ENCODE measurements around the gene MPP2.
A peak's percentile ranks its signal among the peaks of the same experiment; 100 is the strongest.
"Not testable (repeated sequence)": the region's sequence is repeated elsewhere in the genome, so short reads cannot be mapped to it uniquely, and the experiment has no call there.

Gene MPP2

DNA sequence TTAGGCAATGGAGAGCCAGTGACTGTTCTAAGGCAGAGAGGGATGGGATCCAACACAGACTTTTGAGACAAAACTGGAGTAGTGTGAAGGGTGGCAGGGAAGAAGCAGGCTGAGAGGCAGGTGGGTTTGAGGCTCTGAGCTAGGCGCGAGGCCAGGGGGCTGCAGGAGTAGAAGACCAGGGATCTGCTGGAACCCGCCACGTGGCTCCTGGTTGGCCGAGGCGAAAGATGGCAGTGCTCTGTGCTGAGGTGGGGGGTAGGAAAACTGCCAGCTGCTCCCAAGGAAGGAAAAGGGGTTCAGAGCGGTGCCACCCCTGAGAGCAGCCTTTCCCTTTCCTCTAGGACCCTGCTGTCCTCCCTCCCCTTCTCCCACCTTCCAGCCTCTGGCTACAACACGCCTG, 54.8 kb downstream of the MPP2 start:
- no peak for DNase-seq (ENCODE audit: low read depth in 2 of 2, low spot score in 1 of 2)

GRCh38 chr17:43849116-43849515, 58.2 kb downstream of the MPP2 start:
- DNase-seq (ENCODE audit: low read depth in 2 of 2, low spot score in 1 of 2), result no peak

DNA sequence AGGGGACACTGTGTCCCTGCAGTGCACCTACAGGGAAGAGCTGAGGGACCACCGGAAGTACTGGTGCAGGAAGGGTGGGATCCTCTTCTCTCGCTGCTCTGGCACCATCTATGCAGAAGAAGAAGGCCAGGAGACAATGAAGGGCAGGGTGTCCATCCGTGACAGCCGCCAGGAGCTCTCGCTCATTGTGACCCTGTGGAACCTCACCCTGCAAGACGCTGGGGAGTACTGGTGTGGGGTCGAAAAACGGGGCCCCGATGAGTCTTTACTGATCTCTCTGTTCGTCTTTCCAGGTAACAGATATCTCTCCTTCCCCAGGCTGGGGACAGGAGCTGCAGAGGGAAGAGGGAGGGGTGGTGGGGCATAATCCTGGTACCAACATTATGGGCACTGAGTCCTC, 58.7 kb downstream of the MPP2 start:
- DNase-seq (ENCODE audit: low read depth in 2 of 2, low spot score in 1 of 2), result no peak

DNA sequence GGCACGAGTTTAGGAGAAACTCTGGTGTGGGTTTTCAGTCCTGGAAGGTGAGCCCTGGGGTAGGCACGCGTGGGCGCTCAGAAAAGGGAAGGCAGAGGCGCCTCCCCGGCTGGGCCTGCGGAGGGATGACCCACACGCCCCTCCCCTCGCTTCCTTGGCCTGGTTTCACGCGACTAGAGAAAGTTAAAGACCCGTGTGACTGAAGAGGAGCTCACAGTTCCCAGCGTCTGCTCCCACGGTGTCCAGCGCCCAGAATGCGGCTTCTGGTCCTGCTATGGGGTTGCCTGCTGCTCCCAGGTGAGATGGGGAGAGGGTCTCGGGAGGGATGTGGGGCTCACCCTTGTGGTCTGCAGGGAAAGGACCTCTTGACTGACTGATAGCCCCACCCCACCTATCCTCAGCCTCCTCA, 60.4 kb downstream of the MPP2 start, which contains the start of gene CD300LG:
Gene CD300LG, plus strand, starts transcription at position 214 of the 409 bp plus-strand sequence. Its CDS starts 41 bp downstream, at position 255.
- DNase-seq (ENCODE audit: low read depth in 2 of 2, low spot score in 1 of 2), result no peak

- peak; percentile 14 to 60 for DNase-seq (ENCODE audit: low read depth in 2 of 2, low spot score in 1 of 2)
Observed at GRCh38 chr17:43846221-43846712, 61.1 kb downstream of the MPP2 start.

GRCh38 chr17:43845766-43846165, 61.6 kb downstream of the MPP2 start:
- no peak for DNase-seq (ENCODE audit: low read depth in 2 of 2, low spot score in 1 of 2)

GRCh38 chr17:43844241-43844640, 63.1 kb downstream of the MPP2 start:
- DNase-seq (ENCODE audit: low read depth in 2 of 2, low spot score in 1 of 2), result no peak

DNA sequence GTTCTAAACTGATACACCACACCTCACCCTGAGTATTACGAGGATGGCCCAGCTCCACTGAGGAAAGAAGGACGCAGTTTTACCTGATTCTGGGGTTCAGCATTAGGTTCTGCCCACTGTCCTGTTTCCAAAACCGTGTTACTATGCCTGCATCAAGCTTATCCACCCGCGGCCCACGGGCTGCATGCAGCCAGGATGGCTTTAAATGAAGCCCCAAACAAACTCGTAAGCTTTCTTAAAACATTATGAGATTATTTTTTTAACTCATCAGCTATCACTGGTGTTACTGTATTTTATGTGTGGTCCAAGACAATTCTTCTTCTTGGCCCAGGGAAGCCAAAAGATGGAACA, 64.4 kb downstream of the MPP2 start:
- no peak for DNase-seq (ENCODE audit: low read depth in 2 of 2, low spot score in 1 of 2)

DNA sequence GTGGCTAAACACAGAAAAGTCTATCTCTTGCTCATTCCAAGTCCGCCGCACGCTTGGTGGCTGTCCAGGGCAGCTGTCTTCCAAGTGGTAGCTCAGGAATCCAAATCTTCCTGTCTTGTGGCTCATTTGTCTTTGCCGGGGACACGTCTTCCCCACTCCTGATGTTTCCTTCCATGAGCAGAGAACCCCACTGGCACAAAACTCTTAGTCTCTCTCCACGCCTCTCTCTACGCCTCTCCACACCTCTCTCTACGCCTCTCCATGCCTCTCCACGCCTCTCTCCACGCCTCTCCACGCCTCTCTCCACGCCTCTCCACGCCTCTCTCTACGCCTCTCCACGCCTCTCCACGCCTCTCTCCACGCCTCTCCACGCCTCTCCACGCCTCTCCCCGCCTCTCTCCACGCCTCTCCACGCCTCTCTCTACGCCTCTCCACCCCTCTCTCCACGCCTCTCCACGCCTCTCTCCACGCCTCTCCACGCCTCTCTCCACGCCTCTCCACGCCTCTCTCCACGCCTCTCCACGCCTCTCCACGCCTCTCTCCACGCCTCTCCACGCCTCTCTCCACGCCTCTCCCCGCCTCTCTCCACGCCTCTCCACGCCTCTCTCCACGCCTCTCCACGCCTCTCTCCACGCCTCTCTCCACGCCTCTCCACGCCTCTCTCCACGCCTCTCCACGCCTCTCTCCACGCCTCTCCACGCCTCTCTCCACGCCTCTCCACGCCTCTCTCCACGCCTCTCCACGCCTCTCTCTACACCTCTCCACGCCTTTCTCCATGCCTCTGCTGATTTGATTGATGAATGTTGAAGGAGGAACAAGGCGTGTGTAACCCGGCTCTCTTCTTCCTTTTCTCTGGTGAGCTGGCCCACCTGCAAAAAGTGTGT, 65.0 kb downstream of the MPP2 start:
- not testable (repeated sequence) for DNase-seq (ENCODE audit: low read depth in 2 of 2, low spot score in 1 of 2)

- no peak for DNase-seq (ENCODE audit: low read depth in 2 of 2, low spot score in 1 of 2)
Observed at GRCh38 chr17:43841282-43841681, 66.1 kb downstream of the MPP2 start.

DNA sequence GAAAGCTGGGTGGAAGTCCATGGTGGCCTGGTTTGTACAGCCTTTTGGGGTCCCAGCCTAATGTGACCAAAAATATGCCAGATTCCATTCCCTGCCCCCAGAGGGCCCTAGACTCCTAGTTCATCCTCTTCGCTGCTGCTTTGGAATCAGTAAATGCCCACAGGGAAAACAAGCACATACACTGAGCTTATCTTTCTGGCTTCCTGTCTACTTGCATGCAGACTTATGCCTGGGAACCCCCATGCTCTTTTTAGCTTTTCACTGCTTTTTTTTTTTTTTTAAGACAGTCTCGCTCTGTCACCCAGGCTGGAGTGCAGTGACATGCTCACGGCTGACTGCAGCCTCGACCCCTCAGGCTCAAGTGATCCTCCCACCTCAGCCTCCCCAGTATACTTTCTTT, 66.5 kb downstream of the MPP2 start:
- DNase-seq (ENCODE audit: low read depth in 2 of 2, low spot score in 1 of 2), result no peak

GRCh38 chr17:43839670-43840108, 67.6 kb downstream of the MPP2 start:
- DNase-seq (ENCODE audit: low read depth in 2 of 2, low spot score in 1 of 2), result no peak

GRCh38 chr17:43834106-43834505, 73.2 kb downstream of the MPP2 start:
- no peak for DNase-seq (ENCODE audit: low read depth in 2 of 2, low spot score in 1 of 2)

GRCh38 chr17:43832976-43833829, 74.1 kb downstream of the MPP2 start, which contains the start of gene MPP3:
Gene MPP3, minus strand, starts transcription at chr17:43833146. Its CDS starts 1,240 bp downstream, at chr17:43831906.
- DNase-seq (ENCODE audit: low read depth in 2 of 2, low spot score in 1 of 2), result peak in 1 of 2 donors; percentile 6

DNA sequence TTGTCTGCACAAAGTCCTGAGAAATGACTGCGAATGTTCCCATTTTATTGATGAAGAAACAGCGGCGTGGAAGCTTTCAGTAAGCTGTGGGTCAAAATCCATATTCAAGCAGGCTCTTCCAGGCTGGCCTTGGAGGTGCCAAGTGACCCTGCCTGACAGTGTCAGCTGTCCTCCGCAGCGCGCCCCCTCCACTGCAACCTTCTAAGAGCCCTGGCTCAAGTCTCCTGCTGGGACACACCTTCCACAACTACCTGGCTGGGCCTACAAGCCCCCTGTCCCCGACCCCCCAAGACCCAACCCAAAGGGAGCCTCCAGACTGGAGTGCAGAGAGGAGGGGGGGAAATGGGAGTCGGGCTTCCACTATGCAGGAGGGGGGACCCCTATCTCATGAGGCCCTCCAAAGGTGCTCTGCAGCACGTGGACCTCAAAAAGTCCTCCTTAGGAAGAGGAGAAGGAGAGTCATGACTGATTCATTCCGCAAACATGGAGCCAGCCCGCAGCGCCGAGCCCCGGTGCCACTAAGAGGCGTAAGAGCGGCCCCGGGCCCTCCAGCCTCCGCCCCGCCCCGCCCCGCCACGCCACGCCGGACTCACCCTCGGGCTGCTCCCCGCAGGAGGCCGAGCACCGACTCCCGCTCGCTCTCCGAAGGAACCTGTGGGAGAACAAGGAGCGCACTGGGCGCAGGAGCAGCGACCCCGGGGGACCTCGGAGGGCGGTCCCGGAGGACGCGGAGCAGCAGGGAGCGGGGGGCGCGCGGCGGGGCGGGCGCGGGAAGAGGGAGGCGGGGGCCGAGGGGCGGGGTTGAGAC, 75.0 kb downstream of the MPP2 start:
- DNase-seq (ENCODE audit: low read depth in 2 of 2, low spot score in 1 of 2), result no peak

- no peak for DNase-seq (ENCODE audit: low read depth in 2 of 2, low spot score in 1 of 2)
Observed at GRCh38 chr17:43831633-43832032, 75.7 kb downstream of the MPP2 start.

GRCh38 chr17:43830510-43831140, 76.7 kb downstream of the MPP2 start:
- DNase-seq (ENCODE audit: low read depth in 2 of 2, low spot score in 1 of 2), result no peak

GRCh38 chr17:43829738-43830137, 77.6 kb downstream of the MPP2 start:
- no peak for DNase-seq (ENCODE audit: low read depth in 2 of 2, low spot score in 1 of 2)

GRCh38 chr17:43827596-43827995, 79.7 kb downstream of the MPP2 start:
- DNase-seq (ENCODE audit: low read depth in 2 of 2, low spot score in 1 of 2), result no peak

DNA sequence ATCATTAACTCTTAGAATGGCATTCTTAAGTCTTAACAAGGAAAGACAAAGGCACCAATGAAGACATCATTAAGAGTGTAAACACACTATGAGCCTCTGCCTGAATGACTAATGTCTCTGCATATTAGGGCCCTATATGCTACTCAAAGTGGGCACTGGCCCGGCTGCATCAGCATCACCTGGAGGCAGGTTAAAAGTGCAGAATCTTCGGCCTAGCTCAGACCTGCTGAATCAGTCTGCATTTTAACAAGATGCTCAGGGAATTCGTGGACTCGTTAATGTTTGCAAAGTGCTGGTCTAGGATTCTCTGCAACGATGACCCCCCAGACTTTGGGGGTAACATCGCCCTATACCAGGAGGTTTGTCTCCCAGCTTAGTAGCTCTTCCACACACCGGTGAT, 81.1 kb downstream of the MPP2 start:
- DNase-seq (ENCODE audit: low read depth in 2 of 2, low spot score in 1 of 2), result no peak

Measured in stimulated activated CD8-positive, alpha-beta memory T cell treated with anti-CD3 and anti-CD28 coated beads, Interleukin-4, amount 100 ng/mL, for 4 hours (primary cell).